Hematopoietic multipotent progenitor cell (in vitro differentiated cells): ENCODE results near the gene CRMP1. TPM values are rescaled to one million over a fixed set of nuclear protein-coding genes. Genes with fewer than 3 reads are reported as not detected.
"Not testable (repeated sequence)": the region's sequence is repeated elsewhere in the genome, so short reads cannot be mapped to it uniquely, and the experiment has no call there.

Source experiments
- DNase-seq, 3 donors: peaks; one replicate each; pipeline ENCODE4 v3.0.0-alpha.2; 2011 to 2015; ENCODE audit warnings: low read depth in 2 of 3, low spot score in 2 of 3
- total RNA-seq: library from RNA; depleted of rRNA; stranded (reverse); fragments of >200 nt; gene quantifications from one replicate; pipeline ENCODE4 v1.2.3, GENCODE V29; 2012

CRMP1 gene
- total RNA-seq, 1 donor, result under 0.01 TPM

DNA sequence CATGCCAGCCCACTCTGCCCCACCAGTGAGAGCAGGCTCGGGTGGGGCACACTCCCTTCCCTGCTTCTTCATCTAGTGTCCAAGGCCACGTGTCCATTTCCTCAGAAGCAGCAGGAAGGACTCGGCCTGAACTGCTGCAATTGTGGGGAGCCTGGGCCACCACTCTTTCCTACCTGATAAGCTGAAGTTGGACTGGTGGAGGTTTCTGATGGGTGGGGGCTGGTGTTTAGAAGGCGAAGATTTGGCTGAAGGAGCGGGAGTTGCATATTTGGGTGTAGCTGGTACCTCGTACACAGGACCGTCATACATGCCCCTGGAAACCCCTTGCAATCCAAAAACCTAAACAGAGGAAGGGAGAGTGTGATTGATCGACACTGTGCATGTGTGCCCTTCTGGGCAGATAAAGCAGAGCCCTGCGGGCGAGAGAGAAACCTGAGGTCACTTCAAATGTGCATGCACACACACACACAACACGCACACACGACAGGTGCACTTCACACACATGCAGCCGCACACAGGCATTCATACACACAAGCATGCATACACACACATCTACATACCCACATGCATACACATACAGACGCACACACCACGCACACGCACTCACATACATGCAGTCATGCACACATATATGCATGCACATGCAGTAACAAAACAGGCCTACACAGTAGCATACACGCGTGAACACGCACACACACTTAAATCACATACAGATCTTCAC is 67.4 kb downstream of the CRMP1 start:
- no peak for DNase-seq

DNA sequence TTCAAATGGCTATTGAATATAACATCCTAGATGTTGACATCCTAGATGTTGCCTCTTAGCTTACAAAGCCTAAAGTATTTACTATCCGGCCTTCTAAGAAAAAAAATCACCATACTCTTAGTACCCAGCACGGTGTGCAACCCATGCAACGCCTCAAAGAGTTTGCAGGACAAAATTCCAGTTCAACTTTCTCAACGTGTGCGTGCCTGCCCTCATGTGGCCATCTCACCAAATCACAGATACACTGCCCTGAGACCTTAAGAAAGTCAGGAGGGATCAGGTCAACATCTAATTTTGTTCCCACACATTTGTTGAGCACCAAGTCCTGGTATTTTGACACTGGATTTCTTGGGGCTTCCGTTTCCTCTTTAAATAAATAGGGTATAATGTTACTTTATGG is 68.3 kb downstream of the CRMP1 start:
- DNase-seq, result peak in 2 of 3 donors; percentile 23 to 53

GRCh38 chr4:5824227-5824626 is 68.7 kb downstream of the CRMP1 start:
- DNase-seq, result no peak

DNA sequence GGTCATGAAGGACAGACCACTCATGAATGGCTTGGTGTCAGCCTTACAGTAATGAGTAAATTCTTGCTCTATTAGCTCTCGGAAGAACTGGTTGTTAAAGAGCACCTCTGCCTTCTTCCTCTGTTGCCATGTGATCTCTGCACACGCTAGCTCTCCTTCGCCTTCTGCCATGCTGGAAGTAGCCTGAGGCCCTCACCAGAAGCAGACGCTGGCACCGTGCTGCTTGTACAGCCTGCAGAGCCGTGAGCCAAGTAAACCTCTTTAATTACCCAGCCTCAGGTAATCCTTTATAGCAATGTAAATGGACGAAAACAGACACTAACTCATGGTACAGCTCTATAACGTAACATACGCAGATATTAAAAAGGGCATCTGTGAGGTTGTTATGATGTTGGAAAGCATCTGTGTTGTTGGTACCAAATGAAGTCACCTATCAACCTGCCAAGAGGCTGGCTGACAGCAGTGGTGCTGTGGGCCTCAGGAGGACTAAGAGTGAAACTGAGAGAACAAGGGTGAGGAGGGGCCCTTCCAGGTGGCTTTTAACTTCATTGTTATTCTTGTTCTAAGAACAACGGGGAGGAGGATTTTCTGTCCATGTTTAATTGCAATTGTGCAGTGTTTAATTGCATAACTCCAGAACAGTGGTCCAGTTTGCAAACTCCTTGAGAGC is 69.2 kb downstream of the CRMP1 start:
- no peak for DNase-seq

- DNase-seq, result peak in 2 of 3 donors; percentile 40 to 52
Observed at GRCh38 chr4:5822619-5823018, 70.3 kb downstream of the CRMP1 start.

GRCh38 chr4:5821665-5822358 is 71.1 kb downstream of the CRMP1 start:
- no peak for DNase-seq

DNA sequence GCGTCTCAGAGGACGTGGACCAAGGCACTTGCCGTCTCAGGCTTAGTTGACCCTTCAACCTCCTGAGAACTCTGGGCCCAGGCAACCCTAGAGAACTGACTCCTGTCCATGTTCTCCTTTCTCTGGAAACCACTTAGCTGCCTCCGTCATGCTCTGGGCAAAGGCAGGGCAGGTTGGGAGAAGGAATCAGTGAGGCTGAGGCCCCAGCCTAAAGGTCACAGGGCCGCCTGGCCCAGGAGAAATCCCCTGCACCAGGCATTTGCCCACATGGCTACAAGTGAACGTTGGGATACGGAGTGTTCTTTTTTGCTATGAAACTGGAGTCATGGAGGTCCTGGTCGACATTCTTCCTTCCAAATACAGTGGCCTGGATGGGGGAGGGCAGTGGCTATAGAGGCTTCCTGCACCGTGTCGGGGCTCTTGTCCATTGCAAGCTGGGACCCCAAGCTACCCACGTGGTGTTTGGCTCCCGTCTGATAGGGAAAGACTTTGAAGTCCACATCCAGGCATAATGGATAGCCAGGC is 76.0 kb downstream of the CRMP1 start:
- no peak for DNase-seq

DNA sequence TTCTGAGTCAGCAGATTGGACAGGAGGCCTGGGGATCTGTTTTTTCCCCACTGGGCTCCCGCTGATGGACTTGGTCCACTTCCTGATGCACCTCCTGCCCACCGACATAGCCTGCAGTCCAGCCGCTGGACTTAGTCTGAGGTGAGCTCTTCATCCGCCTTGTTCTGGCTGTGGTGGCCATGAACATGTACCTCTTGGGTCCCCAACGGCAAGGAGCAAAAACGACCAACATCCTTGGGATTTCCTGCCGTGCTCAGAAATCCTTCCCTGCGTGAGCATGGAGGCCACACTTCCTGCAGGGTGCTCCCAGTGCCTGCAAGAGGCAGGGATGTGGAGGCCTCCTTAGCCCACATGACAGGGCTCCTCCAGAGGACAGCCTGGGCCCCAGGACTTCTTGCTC is 76.8 kb downstream of the CRMP1 start:
- DNase-seq, result no peak

- DNase-seq, result no peak
Observed at GRCh38 chr4:5815641-5816040, 77.2 kb downstream of the CRMP1 start.

GRCh38 chr4:5814421-5814820 is 78.5 kb downstream of the CRMP1 start:
- DNase-seq, result no peak

DNA sequence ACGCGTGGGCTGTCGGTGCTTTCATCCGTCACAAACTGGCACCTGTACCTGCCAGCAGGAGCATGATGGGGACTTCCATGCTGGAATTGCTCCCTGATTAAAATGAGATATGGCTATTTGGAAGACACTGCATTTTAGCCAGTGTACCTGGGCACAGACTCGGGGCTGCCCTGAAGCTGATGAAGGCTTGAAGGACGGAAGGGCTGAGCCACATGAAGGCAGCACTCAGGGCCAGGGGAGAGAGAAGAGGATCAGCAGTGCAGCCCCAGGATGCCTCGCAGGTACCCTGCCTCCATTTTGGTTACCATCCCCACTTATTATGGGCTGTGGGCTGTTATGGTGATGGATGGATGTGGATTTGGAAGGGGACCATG is 79.0 kb downstream of the CRMP1 start:
- DNase-seq, result no peak

- peak in 2 of 3 donors; percentile 56 to 91 for DNase-seq
Observed at GRCh38 chr4:5812506-5813229, 80.2 kb downstream of the CRMP1 start.

GRCh38 chr4:5812057-5812456 is 80.8 kb downstream of the CRMP1 start:
- not testable (repeated sequence) for DNase-seq

GRCh38 chr4:5810770-5811430 is 82.0 kb downstream of the CRMP1 start:
- DNase-seq, result no peak

- DNase-seq, result no peak
Observed at GRCh38 chr4:5810151-5810550, 82.7 kb downstream of the CRMP1 start.

- DNase-seq, result no peak
Observed at GRCh38 chr4:5809216-5809776, 83.6 kb downstream of the CRMP1 start.

DNA sequence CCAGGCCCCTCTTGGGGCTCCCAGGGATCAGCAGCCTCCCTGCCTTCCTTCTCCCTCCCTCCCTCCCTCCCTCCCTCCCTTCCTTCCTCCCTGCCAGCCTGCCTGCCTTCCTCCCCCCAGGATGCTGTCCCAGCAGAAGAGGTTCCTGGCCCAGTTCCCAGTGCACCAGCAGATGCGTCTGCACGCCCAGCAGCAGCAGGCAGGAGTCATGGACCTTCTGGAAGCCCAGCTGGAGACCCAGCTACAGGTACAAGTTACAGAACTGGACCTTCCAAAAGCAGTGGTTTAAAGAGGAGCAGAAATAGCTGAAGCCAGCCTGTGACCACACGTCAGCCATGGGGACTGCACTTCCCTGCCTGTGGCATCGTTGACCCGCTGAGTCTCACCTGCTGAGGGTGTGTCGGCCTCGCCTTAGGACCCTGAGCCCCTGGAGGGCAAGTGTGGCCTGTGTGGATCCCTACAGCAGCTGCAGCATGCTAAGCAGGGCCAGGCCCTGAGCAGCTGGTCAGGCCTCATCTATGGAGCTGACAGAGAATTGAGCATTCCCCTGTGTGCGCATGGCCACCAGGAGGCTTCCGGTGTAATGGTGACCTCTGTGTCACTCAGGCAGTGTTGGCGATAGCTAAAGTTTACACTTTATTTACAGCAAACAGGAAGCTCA is 84.7 kb downstream of the CRMP1 start:
- no peak for DNase-seq

GRCh38 chr4:5805270-5805669 is 87.6 kb downstream of the CRMP1 start:
- DNase-seq, result no peak

DNA sequence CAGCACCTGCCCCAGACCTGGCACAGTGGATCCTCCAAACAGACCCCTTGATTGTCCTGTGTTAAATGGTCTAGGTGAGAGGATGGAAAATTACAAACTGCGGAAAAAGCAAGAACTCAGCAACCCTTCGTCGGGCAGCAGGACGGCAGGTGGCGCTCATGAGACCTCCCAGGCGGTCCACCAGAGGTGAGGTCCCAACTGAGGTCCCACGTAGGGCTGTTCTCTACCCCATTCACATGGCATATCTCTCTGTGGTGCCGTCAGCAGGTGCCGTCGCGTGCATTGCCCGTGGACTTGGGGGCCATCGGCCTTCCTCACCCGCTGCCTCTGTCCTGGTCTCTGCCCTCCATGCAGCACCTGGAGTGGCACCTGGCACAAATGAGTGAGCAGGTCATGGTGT is 88.2 kb downstream of the CRMP1 start:
- no peak for DNase-seq

DNA sequence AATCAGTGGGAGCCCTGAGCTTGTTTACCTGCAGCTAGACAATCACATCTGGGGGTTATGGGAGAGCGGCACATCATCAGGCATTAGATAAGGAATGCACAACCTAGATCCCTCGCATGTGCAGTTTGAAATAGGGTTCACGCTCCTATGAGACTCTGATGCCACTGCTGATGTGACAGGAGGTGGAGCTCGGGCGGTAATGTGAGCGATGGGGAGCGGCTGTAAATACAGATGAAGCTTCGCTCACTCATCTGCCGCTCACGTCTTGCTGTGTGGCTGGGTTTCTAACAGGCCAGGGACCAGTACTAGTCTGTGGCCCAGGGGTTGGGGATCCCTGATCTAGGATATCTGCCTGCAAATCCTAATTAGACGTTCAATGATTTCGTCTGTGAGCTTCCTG is 90.3 kb downstream of the CRMP1 start:
- no peak for DNase-seq
